Inflammatory macrophage (primary cell): ENCODE measurements around the gene NKAIN2.

Source experiments
- DNase-seq, 2 donors: peaks; one replicate each; pipeline ENCODE4 v3.0.0-alpha.2; 2020 to 2022
- total RNA-seq, 18 experiments: gene quantifications; one replicate each; lab custom pipeline; 2026; ENCODE audit warnings: mixed read lengths in 6 of 18, inconsistent platforms in 2 of 18; lab: John Stamatoyannopoulos, UW

NKAIN2 gene
- 0 to 0.32 (median 0) reads per million in 18 experiments for total RNA-seq

- no peak for DNase-seq
Observed at GRCh38 chr6:123803504-123804013, at the start of gene NKAIN2. NKAIN2 (plus strand) TSS chr6:123803865.

GRCh38 chr6:123759472-123759871, 44.2 kb upstream of the NKAIN2 start:
- DNase-seq = no peak

- no peak for DNase-seq
Observed at GRCh38 chr6:123763904-123764303, 39.8 kb upstream of the NKAIN2 start.

- no peak for DNase-seq
Observed at GRCh38 chr6:123764722-123765121, 38.9 kb upstream of the NKAIN2 start.

GRCh38 chr6:123768921-123769320, 34.7 kb upstream of the NKAIN2 start:
- DNase-seq = no peak

- no peak for DNase-seq
Observed at GRCh38 chr6:123769431-123769830, 34.2 kb upstream of the NKAIN2 start.

GRCh38 chr6:123770247-123770949, 33.3 kb upstream of the NKAIN2 start:
- no peak for DNase-seq

- no peak for DNase-seq
Observed at GRCh38 chr6:123771126-123771525, 32.5 kb upstream of the NKAIN2 start.

GRCh38 chr6:123777563-123777962, 26.1 kb upstream of the NKAIN2 start:
- DNase-seq = no peak

- DNase-seq = no peak
Observed at GRCh38 chr6:123780021-123780420, 23.6 kb upstream of the NKAIN2 start.

- no peak for DNase-seq
Observed at GRCh38 chr6:123784330-123784729, 19.3 kb upstream of the NKAIN2 start.

- no peak for DNase-seq
Observed at GRCh38 chr6:123785039-123785438, 18.6 kb upstream of the NKAIN2 start.

GRCh38 chr6:123788319-123788718, 15.3 kb upstream of the NKAIN2 start:
- no peak for DNase-seq

GRCh38 chr6:123794190-123794589, 9.5 kb upstream of the NKAIN2 start:
- no peak for DNase-seq

- DNase-seq = no peak
Observed at GRCh38 chr6:123794799-123795198, 8.9 kb upstream of the NKAIN2 start.

GRCh38 chr6:123801067-123801466, 2.6 kb upstream of the NKAIN2 start:
- DNase-seq = no peak

GRCh38 chr6:123802351-123802696, 1.3 kb upstream of the NKAIN2 start:
- DNase-seq = no peak

- peak; percentile 56 to 69 for DNase-seq
Observed at GRCh38 chr6:123802697-123803503, 765 bp upstream of the NKAIN2 start.

GRCh38 chr6:123804014-123804786, 535 bp downstream of the NKAIN2 start:
- DNase-seq = no peak

GRCh38 chr6:123804787-123805540, 1.3 kb downstream of the NKAIN2 start:
- DNase-seq = no peak

GRCh38 chr6:123805921-123806320, 2.3 kb downstream of the NKAIN2 start:
- no peak for DNase-seq

- no peak for DNase-seq
Observed at GRCh38 chr6:123806561-123806960, 2.9 kb downstream of the NKAIN2 start.
